GM18511 (cell line): ENCODE data around the gene PCDH15.
"Not testable (repeated sequence)": the region's sequence is repeated elsewhere in the genome, so short reads cannot be mapped to it uniquely, and the experiment has no call there.

Source experiments
- ATAC-seq: cut with Tn5 transposase; IDR thresholded peaks from one replicate; pipeline ENCODE4 v1.9.1; 2021; ENCODE audit warnings: mild to moderate bottlenecking, moderate library complexity; ENCODE audit not compliant: unreplicated experiment

Gene PCDH15

DNA sequence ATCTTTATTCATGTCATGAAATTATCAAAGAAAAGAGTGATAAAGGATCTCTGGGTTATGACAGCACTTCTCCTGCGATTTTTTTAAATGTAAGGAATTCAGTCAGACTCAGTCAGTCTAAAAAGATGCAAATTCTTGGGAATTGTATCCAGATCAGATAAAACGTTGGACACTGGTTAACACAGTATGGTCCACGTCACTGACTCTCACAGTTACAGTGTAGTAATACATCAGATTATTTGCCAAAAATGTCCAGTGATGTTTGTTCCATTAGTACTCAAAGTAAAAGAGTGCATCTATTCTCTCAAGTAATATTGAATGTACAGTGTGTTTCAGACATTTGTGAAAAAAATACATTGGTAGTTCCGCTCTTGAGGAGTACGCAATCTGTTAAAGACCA lies 224.5 kb downstream of the PCDH15 start:
- no peak for ATAC-seq

GRCh38 chr10:54559498-54559897 lies 241.5 kb downstream of the PCDH15 start:
- ATAC-seq = no peak

DNA sequence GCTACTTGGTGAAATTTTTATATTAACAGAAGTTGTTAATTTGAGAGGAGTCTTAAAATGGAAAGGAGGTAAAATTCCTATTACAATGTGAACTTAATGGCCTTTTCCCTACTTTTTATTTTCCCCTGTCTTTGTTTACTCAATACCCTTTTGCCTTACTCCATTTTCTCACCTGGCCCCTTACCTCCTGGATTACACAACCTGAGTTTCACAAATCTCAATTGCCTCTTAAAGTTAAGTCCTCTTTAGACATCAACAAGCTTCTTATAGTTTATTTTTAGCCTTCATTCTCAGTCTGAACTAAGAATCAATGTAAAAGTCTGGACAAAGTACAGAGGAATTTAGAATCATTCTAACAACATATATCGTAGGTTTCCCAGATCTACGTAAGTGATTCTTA lies 247.0 kb downstream of the PCDH15 start:
- no peak for ATAC-seq

- ATAC-seq = no peak
Observed at GRCh38 chr10:54550016-54550415, 251.0 kb downstream of the PCDH15 start.

DNA sequence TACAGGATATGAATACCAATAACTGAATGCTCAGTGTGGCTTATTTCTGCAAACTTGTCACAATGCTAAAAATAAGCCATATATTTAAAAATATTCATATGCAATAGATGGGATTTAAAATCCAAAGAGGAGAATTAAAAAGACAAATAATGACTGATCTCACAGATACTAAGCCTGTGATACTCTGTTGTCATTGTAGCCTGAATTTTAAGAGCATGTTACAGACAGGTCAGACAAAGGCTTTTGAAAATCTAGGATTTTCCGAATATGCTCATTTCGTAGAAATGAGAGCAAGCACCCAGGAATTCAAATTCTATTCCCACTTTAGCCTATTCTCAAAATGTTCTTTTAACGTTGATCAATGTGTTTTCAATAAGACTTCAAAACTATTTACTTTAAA lies 269.7 kb downstream of the PCDH15 start:
- ATAC-seq = no peak

GRCh38 chr10:54530299-54530698 lies 270.7 kb downstream of the PCDH15 start:
- ATAC-seq = no peak

DNA sequence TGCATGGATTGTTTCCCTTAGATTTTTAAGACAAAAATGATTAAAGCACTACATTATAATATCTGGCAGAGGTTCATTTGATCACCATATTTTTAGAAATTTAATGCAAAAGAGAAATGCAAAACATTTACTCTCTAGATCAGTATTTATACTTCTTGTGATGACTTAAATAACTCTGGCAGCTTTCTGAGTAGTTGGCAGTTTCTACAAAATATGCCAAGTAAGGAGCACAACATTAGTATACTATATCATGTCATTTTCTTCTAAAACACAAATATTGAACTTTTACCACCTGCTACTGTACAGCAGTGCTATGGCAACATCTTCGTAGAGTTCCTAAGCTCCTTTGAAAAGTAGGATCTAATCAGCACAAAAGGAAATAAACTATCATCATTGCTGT lies 275.2 kb downstream of the PCDH15 start:
- ATAC-seq = no peak

- not testable (repeated sequence) for ATAC-seq
Observed at GRCh38 chr10:54515244-54515643, 285.8 kb downstream of the PCDH15 start.

DNA sequence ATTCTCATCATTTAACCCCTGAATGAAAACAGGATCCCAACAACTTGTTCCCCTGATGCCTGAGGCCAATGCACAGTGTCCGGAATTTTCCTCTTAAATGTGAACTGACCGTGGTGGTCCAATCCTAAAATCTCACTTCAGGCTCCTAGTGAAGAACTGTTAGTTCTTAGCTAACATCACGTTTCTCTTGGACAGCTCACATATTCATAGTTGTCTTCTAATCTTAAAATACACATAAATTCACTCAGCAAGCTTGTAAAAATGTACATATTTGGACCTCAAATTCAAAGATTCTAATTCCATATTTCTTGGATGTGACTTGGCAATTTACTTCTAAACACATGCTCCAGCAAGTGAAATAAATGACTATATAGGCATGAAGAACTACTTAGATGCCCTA lies 297.2 kb downstream of the PCDH15 start:
- ATAC-seq = no peak

- ATAC-seq = no peak
Observed at GRCh38 chr10:54501929-54502328, 299.1 kb downstream of the PCDH15 start.

GRCh38 chr10:54496852-54497251 lies 304.2 kb downstream of the PCDH15 start:
- ATAC-seq = no peak

GRCh38 chr10:54487743-54488142 lies 313.3 kb downstream of the PCDH15 start:
- no peak for ATAC-seq

DNA sequence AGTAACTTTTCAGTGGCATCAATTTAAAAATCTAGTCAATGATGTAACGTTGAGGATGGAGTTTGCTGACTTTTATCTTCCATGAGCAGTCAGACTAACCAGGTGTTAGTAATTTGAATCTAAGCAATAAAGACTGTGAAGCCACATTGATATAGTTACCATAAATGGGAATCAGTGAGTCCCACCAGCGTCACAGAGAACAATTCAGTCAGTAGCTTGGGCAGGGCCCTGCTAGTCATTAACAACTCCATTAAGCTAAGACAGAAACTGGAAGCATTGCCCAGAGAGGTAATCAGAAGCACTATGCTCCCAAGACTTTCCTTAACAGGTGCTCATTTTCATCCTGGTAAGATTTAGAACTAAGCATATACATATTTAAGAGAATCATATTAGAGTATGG lies 315.1 kb downstream of the PCDH15 start:
- ATAC-seq = no peak

- no peak for ATAC-seq
Observed at GRCh38 chr10:54484186-54484585, 316.8 kb downstream of the PCDH15 start.

GRCh38 chr10:54478601-54479000 lies 322.4 kb downstream of the PCDH15 start:
- ATAC-seq = no peak

- ATAC-seq = no peak
Observed at GRCh38 chr10:54477738-54478137, 323.3 kb downstream of the PCDH15 start.

GRCh38 chr10:54470324-54470631 lies 330.8 kb downstream of the PCDH15 start:
- no peak for ATAC-seq

- ATAC-seq = no peak
Observed at GRCh38 chr10:54469587-54470323, 331.3 kb downstream of the PCDH15 start.

DNA sequence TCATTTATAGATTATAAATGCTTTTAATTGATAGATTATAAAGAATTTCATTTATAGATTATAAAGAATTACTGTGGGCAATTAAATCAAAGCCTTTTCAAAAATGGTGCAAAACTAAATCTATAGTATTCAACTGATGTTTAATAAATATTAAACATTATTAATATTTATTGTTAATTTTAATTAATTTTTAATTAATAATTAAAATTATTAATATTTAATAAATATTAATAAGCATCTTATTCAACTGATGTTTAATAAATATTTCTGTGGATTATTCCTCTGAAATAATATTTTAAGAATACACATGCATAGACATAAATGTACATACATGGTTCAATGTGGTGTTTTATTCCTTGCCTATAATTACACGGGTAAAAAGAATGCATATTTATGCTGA lies 346.8 kb downstream of the PCDH15 start:
- no peak for ATAC-seq

DNA sequence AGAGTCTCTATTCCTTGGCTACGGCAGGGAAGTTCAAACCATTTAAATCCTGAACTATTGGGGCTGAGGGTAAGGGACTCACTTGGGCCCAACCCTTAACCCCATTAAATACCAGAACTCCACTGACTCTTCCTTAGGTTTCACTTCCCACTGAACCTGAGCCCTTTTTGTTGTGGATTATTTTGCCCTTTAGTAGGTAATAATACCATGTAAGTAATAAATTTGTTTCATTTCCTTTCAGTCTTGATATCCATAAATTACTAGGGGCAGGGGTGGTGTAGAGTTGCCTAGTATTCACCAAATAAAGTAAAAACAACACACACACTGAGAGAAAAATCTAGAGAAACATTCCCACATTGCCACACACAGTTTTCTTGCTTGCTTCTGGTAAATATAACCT lies 352.0 kb downstream of the PCDH15 start:
- ATAC-seq = no peak

DNA sequence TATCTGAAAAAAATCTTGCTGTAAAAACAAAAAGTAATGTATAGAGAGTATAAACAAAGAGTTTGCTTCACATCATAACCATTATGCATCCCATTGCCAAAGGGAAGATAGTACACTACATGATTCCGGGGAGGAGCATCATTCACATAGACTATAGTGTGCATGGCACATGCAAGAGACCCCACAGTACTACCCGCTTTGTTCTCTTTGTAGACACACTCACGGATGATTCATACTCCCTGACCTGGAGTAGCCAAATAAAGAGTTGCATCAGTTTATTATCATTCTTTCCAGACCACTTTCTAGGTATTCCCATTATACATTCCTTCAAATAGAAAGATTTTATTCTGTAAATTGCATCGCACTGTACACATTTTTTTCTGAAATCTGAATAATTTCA lies 356.9 kb downstream of the PCDH15 start:
- ATAC-seq = no peak

DNA sequence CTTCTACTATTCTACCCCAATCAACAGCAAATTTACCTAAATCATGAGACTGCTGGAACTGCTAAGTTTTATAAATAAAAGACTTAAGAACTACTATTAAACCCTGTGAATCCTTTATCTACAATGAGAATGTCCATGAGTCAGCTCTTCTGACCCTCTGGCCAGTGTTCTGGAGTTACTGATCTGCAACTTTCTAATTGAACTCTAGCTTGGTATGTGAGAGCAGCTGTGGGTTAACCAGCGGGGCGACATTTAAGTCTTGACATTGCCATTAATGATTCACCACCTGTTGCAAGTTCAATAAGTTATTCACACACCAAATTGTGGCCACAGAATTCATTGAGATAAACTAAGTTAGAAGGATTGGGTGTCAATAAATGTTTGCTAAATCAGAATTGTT lies 359.8 kb downstream of the PCDH15 start:
- ATAC-seq = no peak

DNA sequence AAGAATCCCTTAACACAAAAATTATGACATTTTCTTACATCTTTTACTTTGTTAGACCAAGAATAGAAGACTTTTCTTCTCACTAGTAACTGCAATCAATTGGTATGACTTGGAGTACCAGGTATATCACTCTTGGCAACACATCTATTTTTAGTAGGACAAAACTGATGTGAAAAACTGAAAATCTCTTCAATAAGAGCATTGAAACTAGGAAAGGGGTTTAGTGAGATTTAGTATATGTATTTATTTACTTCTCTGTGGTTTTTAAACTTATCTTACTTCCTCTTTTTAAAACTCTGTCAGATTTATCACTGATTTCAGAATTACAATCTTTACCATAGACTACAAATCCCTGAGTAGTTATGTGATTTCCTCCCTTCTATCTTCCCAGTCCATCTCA lies 366.2 kb downstream of the PCDH15 start:
- peak; percentile 67 for ATAC-seq
